ENCODE measurements around the gene SGO2. TPM values are rescaled to one million over a fixed set of nuclear protein-coding genes. Genes with fewer than 3 reads are reported as not detected.

SGO2 gene
- total and polyA plus RNA-seq, 2 donors (not counting 3 experiments of a cell fraction or from before 2014, with no cell fraction given) = 1.7 to 20.5 TPM

- H3K27me3 ChIP-seq (ENCODE audit: control insufficient read depth in 2 of 2, insufficient read depth in 2 of 2, low read length in 2 of 2) = no peaks in the 10 kb centered on the region
- H3K4me2 ChIP-seq (ENCODE audit: insufficient read depth, low read length) = no peak overlapping the region
- DNase-seq (ENCODE audit: low read depth, low spot score) (no peak), FAIRE-seq (no peak)
- H2AFZ ChIP-seq (ENCODE audit: low read depth, low read length) = no peak overlapping the region
- POLR2A ChIA-PET = no interaction called here
- no TSS peak for BruUV-seq (replicated peaks)
- no peaks in the 10 kb centered on the region for H3K4me1 ChIP-seq (ENCODE audit: control insufficient read depth, extremely low read depth, insufficient read depth, low read length)
- H3K36me3 ChIP-seq (ENCODE audit: control insufficient read depth in 2 of 2, extremely low read depth in 1 of 2, insufficient read depth in 2 of 2, low read length in 2 of 2) = no peaks in the 10 kb centered on the region
- no peak overlapping the region for H3K4me3 ChIP-seq (replicated peaks in 1 of 3; ENCODE audit: insufficient read depth in 1 of 3, low read depth in 1 of 3, low read length in 3 of 3)
- TF ChIP-seq FOS (IDR thresholded peaks at IDR 0.05; ENCODE audit: borderline replicate concordance, insufficient read depth, low read length) = no peak
- no peaks in the 10 kb centered on the region for H4K20me1 ChIP-seq (replicated peaks; ENCODE audit: control insufficient read depth, extremely low read depth, insufficient read depth, low read length)
- no peaks in the 10 kb centered on the region for H3K79me2 ChIP-seq (ENCODE audit: control insufficient read depth, insufficient read depth, low read length)
- CTCF ChIA-PET = interaction anchor here (0.6 to 1.9 kb wide), 2 partner anchors 17 to 189 kb away, joined by 3 to 7 read pairs; no protein-coding TSS in a partner anchor
- H3K27ac ChIP-seq (ENCODE audit: insufficient read depth, low read depth, low read length) = no peak overlapping the region
- no peak overlapping the region for H3K9ac ChIP-seq (replicated peaks; ENCODE audit: extremely low read depth, insufficient read depth, low read length)
- no peaks in the 10 kb centered on the region for H3K9me3 ChIP-seq (replicated peaks; ENCODE audit: control insufficient read depth, insufficient read depth, low read length)
- H3K9me1 ChIP-seq (replicated peaks; ENCODE audit: control insufficient read depth, extremely low read depth, insufficient read depth, low read length) = no peaks in the 10 kb centered on the region
- intact Hi-C loops (cut with micrococcal nuclease) = no loop called here
- dilution Hi-C loops (cut with MboI; ENCODE audit: extremely low pct_ligation_motif_present, low sequenced_read_pairs) = no loop called here
Observed at GRCh38 chr2:200618590-200619021, 92.6 kb downstream of the SGO2 start.

GRCh38 chr2:200619279-200619678 is 93.3 kb downstream of the SGO2 start:
- Histone ChIP-seq H3K9ac (replicated peaks; ENCODE audit: extremely low read depth, insufficient read depth, low read length) (no peak overlapping the region), H3K9me3 (replicated peaks; ENCODE audit: control insufficient read depth, insufficient read depth, low read length) (no peaks in the 10 kb centered on the region), H3K36me3 (ENCODE audit: control insufficient read depth in 2 of 2, extremely low read depth in 1 of 2, insufficient read depth in 2 of 2, low read length in 2 of 2) (no peaks in the 10 kb centered on the region), H3K79me2 (ENCODE audit: control insufficient read depth, insufficient read depth, low read length) (no peaks in the 10 kb centered on the region), H3K4me2 (ENCODE audit: insufficient read depth, low read length) (no peak overlapping the region), H3K27me3 (ENCODE audit: control insufficient read depth in 2 of 2, insufficient read depth in 2 of 2, low read length in 2 of 2) (no peaks in the 10 kb centered on the region), H2AFZ (ENCODE audit: low read depth, low read length) (no peak overlapping the region), H3K9me1 (replicated peaks; ENCODE audit: control insufficient read depth, extremely low read depth, insufficient read depth, low read length) (no peaks in the 10 kb centered on the region), H4K20me1 (replicated peaks; ENCODE audit: control insufficient read depth, extremely low read depth, insufficient read depth, low read length) (no peaks in the 10 kb centered on the region), H3K27ac (ENCODE audit: insufficient read depth, low read depth, low read length) (no peak overlapping the region), H3K4me1 (ENCODE audit: control insufficient read depth, extremely low read depth, insufficient read depth, low read length) (no peaks in the 10 kb centered on the region), H3K4me3 (replicated peaks in 1 of 3; ENCODE audit: insufficient read depth in 1 of 3, low read depth in 1 of 3, low read length in 3 of 3) (no peak overlapping the region)
- POLR2A ChIA-PET = no interaction called here
- FAIRE-seq (no peak), DNase-seq (ENCODE audit: low read depth, low spot score) (no peak)
- dilution Hi-C loops (cut with MboI; ENCODE audit: extremely low pct_ligation_motif_present, low sequenced_read_pairs) = no loop called here
- no peak for TF ChIP-seq FOS (IDR thresholded peaks at IDR 0.05; ENCODE audit: borderline replicate concordance, insufficient read depth, low read length)
- TF ChIP-seq POLR2A (IDR thresholded peaks at IDR 0.05; ENCODE audit: low read depth, low read length) = no peak
- no peak for TF ChIP-seq CTCF (IDR thresholded peaks at IDR 0.05; ENCODE audit: extremely low read depth in 1 of 2, insufficient read depth in 1 of 2, low read depth in 1 of 2, low read length in 2 of 2)
- TF ChIP-seq EZH2 (IDR thresholded peaks at IDR 0.05; ENCODE audit: borderline replicate concordance, low read depth, low read length, severe bottlenecking) = no peak
- TF ChIP-seq MAX (IDR thresholded peaks at IDR 0.05; ENCODE audit: insufficient read depth, insufficient read length) = no peak
- TF ChIP-seq GATA2 (IDR thresholded peaks at IDR 0.05; ENCODE audit: insufficient read depth, insufficient read length, low read depth, low read length) = no peak
- TF ChIP-seq MYC (IDR thresholded peaks at IDR 0.05; ENCODE audit: low read depth, low read length) = no peak
- TF ChIP-seq JUN (IDR thresholded peaks at IDR 0.05; ENCODE audit: borderline replicate concordance, insufficient read depth, insufficient read length, low read depth) = no peak
- no peak for TF ChIP-seq POLR2AphosphoS5 (IDR thresholded peaks at IDR 0.05; ENCODE audit: insufficient read depth, low read depth, low read length)
- no TSS peak for BruUV-seq (replicated peaks)
- intact Hi-C loops (cut with micrococcal nuclease) = no loop called here
- CTCF ChIA-PET = interaction anchor here (1.9 kb wide), 1 partner anchor 17 kb away, joined by 7 read pairs; no protein-coding TSS in a partner anchor
